GM19467 (cell line): ENCODE measurements around the gene LMTK3.

Experiments
- ATAC-seq: cut with Tn5 transposase; IDR thresholded peaks from one replicate; pipeline ENCODE4 v1.9.1; 2021; ENCODE audit warnings: mild to moderate bottlenecking, moderate library complexity; ENCODE audit not compliant: unreplicated experiment

LMTK3 gene

GRCh38 chr19:48450441-48450840, 61.2 kb downstream of the LMTK3 start:
- ATAC-seq: no peak

- no peak for ATAC-seq
These were observed 63.1 kb downstream of the LMTK3 start for GRCh38 chr19:48448563-48448962.

- no peak for ATAC-seq
These were observed 65.1 kb downstream of the LMTK3 start for GRCh38 chr19:48446579-48446978.

- ATAC-seq: peak; percentile 82
These were observed 65.8 kb downstream of the LMTK3 start, which contains the start of gene GRWD1 for GRCh38 chr19:48445606-48446481. Gene GRWD1, plus strand, starts transcription at chr19:48445983. Its CDS starts 23 bp downstream, at chr19:48446006.

- ATAC-seq: peak; percentile 29
These were observed 66.4 kb downstream of the LMTK3 start for GRCh38 chr19:48445256-48445605.

- no peak for ATAC-seq
These were observed 66.8 kb downstream of the LMTK3 start for GRCh38 chr19:48444936-48445200.

- ATAC-seq: no peak
These were observed 67.3 kb downstream of the LMTK3 start for GRCh38 chr19:48444129-48444935.

GRCh38 chr19:48443731-48444128, 67.9 kb downstream of the LMTK3 start:
- no peak for ATAC-seq

GRCh38 chr19:48443256-48443655, 68.4 kb downstream of the LMTK3 start:
- no peak for ATAC-seq

GRCh38 chr19:48442116-48443035, 69.3 kb downstream of the LMTK3 start:
- no peak for ATAC-seq

GRCh38 chr19:48441360-48442050, 70.1 kb downstream of the LMTK3 start:
- ATAC-seq: no peak

- ATAC-seq: no peak
These were observed 75.0 kb downstream of the LMTK3 start for GRCh38 chr19:48436586-48436985.
